22Rv1 (cell line): Measurements from ENCODE around the gene SPDYE1.
A peak's percentile ranks its signal among the peaks of the same experiment; 100 is the strongest.

ENCODE experiments used
- H3K27ac ChIP-seq: fragments of 450-650 bp; 2 replicates; pipeline ENCODE4 v1.5.1; 2017
- CTCF ChIP-seq: fragments of 450-650 bp; IDR thresholded peaks from 2 replicates; pipeline ENCODE4 v1.5.1; 2017; ENCODE audit warnings: mild to moderate bottlenecking
- ZFX ChIP-seq: fragments of 450-650 bp; IDR thresholded peaks from 2 replicates; pipeline ENCODE4 v1.6.1; 2017; ENCODE audit warnings: antibody characterized with exemption, borderline replicate concordance

SPDYE1 gene

GRCh38 chr7:44048031-44048795 is 50.5 kb downstream of the SPDYE1 start:
- TF ChIP-seq ZFX (no peak), CTCF (no peak)
- no peak overlapping the region for H3K27ac ChIP-seq

GRCh38 chr7:44050121-44050914 is 52.6 kb downstream of the SPDYE1 start:
- no peak overlapping the region for H3K27ac ChIP-seq
- no peak for TF ChIP-seq ZFX
- no peak for TF ChIP-seq CTCF

GRCh38 chr7:44050915-44051560 is 53.3 kb downstream of the SPDYE1 start:
- no peak overlapping the region for H3K27ac ChIP-seq
- TF ChIP-seq ZFX = no peak
- TF ChIP-seq CTCF = no peak

- H3K27ac ChIP-seq = no peak overlapping the region
- TF ChIP-seq ZFX = no peak
- TF ChIP-seq CTCF = no peak
These were observed 54.0 kb downstream of the SPDYE1 start for GRCh38 chr7:44051611-44052220.

GRCh38 chr7:44052771-44053365 is 55.2 kb downstream of the SPDYE1 start:
- no peak overlapping the region for H3K27ac ChIP-seq
- TF ChIP-seq ZFX (no peak), CTCF (peak; percentile 14; the same call in 1 of the 2 replicates)

GRCh38 chr7:44056681-44057080 is 59.0 kb downstream of the SPDYE1 start:
- no peak for TF ChIP-seq ZFX
- no peak for TF ChIP-seq CTCF
- no peak overlapping the region for H3K27ac ChIP-seq
